ENCODE data around the gene TEX29.

TEX29 gene

DNA sequence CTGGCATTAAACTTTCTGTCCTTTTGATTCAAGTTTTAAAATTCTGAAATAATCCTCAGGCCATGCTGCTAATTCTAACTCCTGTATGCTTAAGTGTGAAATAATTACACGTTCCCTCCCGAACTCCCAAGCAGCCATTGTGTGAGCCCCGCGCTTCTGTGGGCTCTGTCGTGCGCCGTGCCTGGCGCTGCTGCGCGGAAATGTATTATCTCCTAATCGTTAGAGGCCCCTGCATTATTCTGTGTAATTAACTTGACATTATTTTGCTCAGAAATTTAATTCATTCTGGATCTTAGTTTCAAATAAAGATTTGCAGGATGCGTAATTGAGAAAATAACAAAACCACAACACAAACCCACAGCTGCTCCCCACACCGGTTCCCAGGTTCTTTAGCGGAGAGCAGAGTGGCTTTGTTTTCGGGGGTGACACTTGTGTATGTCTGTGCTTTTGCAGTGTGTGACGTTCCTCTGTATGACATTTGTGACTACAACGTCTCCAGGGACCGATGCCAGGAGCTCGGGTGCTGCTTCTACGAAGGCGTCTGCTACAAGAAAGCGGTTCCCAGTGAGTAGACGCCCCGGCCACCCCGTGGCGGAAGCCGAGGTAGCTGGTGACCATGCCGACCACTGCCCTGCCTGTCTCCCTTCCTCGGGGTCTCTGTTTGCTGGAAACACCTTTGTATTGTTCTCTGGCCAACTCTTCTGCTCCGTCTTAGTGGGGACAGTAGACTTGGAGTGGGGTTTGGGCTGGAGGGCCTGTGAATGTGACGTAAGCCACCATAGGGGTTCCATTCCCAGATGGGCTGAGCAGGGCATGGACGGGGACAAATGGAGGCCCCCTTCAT, 7.5 kb downstream of the TEX29 start:
- no peak overlapping the region for H3K27ac ChIP-seq (ENCODE audit: low read length)
- H3K4me3 ChIP-seq (ENCODE audit: low read length in 2 of 2), result no peak overlapping the region
- H3K36me3 ChIP-seq (ENCODE audit: control insufficient read depth in 2 of 2, insufficient read depth in 2 of 2, low read length in 2 of 2), result no peaks in the 10 kb centered on the region

DNA sequence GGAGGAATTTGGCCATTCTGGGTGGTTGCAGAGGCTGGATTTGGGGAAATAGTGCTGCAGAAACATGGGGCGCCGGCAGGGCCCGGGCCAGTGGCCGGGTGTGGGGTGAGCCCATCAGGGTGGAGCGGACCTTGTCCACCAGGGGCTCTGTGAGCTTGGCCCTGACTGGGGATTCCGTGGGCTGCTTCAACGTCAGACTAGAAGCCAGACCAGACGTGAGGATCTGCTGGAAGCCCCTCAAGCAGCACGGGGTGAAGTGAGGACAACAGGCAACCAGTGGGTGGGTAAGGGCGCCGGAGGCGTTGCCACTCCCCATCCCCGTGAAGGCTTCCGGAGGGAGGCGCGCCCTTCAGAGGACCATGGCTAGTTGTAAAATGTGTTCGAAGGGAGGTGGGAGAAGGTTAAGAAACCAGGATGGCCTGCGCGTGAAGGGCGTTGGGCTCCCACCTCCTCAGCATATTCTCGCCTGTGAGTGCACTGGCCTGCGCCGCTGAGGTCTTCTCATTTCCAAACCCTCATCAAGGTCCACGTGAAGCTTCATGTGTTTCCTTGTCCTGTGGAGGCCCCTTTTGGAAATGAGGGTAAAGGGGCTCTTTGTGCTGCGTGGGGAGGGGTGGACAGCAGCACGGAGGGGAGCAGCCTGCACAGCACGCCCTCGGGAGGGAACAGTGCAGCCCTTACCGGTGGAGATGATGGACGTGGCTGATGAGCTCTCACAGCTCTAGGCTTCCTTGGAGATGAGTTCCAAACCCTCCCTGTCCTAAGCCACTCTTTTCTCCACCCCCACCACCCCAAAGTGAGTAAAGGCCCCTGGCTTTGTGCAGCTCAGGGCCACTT, 8.3 kb downstream of the TEX29 start:
- Histone ChIP-seq H3K9me3 (ENCODE audit: control insufficient read depth in 2 of 2, low read length in 2 of 2) (no peaks in the 10 kb centered on the region), H3K4me1 (ENCODE audit: control insufficient read depth, insufficient read depth, low read length) (no peaks in the 10 kb centered on the region), H3K4me3 (ENCODE audit: low read length in 2 of 2) (no peak overlapping the region), H3K27ac (ENCODE audit: low read length) (no peak overlapping the region), H3K9ac (ENCODE audit: low read length in 2 of 2) (no peak overlapping the region), H3K36me3 (ENCODE audit: control insufficient read depth in 2 of 2, insufficient read depth in 2 of 2, low read length in 2 of 2) (no peaks in the 10 kb centered on the region), H3K27me3 (ENCODE audit: control insufficient read depth in 1 of 2, insufficient read depth in 2 of 2, low read length in 2 of 2) (no peaks in the 10 kb centered on the region)

More for the DNA sequence above, 7.5 kb downstream of the TEX29 start:
- no peak overlapping the region for H3K9ac ChIP-seq (ENCODE audit: low read length in 2 of 2)
- H3K4me1 ChIP-seq (ENCODE audit: control insufficient read depth, insufficient read depth, low read length), result no peaks in the 10 kb centered on the region
- no peaks in the 10 kb centered on the region for H3K9me3 ChIP-seq (ENCODE audit: control insufficient read depth in 2 of 2, low read length in 2 of 2)
- H3K27me3 ChIP-seq (ENCODE audit: control insufficient read depth in 1 of 2, insufficient read depth in 2 of 2, low read length in 2 of 2), result no peaks in the 10 kb centered on the region

DNA sequence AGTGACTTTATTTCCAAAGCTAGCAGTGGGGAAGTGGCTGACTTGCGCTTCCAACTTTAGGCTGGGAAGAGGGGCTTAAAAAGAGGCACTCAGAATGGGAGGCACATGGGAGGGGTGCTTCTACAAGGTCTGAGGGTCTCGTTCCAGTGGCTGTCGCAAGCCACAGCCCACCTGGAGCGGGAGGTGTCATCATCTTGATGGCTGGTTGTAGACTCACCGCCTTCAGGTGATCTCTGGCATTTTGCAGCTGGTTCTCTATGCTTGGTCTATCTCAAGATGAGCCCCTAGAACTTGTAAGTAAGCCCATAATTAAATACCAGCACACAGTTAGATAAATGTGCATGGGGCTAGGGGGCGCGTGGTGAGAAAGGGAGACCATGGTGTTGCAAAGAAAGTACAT, 9.2 kb downstream of the TEX29 start:
- no peaks in the 10 kb centered on the region for H3K36me3 ChIP-seq (ENCODE audit: control insufficient read depth in 2 of 2, insufficient read depth in 2 of 2, low read length in 2 of 2)
- H3K4me3 ChIP-seq (ENCODE audit: low read length in 2 of 2), result no peak overlapping the region
- no peak overlapping the region for H3K27ac ChIP-seq (ENCODE audit: low read length)
- H3K4me1 ChIP-seq (ENCODE audit: control insufficient read depth, insufficient read depth, low read length), result no peaks in the 10 kb centered on the region
- H3K27me3 ChIP-seq (ENCODE audit: control insufficient read depth in 1 of 2, insufficient read depth in 2 of 2, low read length in 2 of 2), result no peaks in the 10 kb centered on the region
- H3K9ac ChIP-seq (ENCODE audit: low read length in 2 of 2), result no peak overlapping the region
- H3K9me3 ChIP-seq (ENCODE audit: control insufficient read depth in 2 of 2, low read length in 2 of 2), result no peaks in the 10 kb centered on the region

DNA sequence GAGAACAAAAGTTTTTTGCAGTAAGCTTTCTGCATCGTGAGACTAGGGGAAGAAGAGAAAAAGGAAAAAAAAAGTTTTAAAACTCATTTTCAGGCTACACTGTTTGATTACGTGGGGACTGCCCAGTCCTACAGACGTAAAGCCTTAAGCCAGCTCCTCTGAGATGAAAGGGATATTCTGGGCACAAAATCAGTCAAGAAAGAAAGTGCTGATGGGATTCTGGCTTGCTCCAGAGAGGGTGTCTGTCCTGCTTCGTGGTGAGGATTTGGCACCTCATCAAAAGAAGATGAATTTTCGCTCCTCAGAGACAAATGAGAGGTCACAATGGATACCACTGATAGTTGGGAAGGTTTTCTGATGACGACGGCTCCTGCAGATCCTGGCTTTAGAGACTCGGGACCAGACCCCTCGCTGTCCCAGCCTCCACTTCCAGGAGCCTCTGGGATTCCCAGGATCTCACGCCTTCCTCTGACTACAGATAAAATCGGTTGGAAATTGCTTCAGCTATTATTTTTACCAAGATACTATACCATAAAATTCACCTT, 9.7 kb downstream of the TEX29 start:
- H3K27me3 ChIP-seq (ENCODE audit: control insufficient read depth in 1 of 2, insufficient read depth in 2 of 2, low read length in 2 of 2), result no peaks in the 10 kb centered on the region
- H3K4me1 ChIP-seq (ENCODE audit: control insufficient read depth, insufficient read depth, low read length), result no peaks in the 10 kb centered on the region
- no peak overlapping the region for H3K4me3 ChIP-seq (ENCODE audit: low read length in 2 of 2)
- no peak overlapping the region for H3K9ac ChIP-seq (ENCODE audit: low read length in 2 of 2)
- no peaks in the 10 kb centered on the region for H3K9me3 ChIP-seq (ENCODE audit: control insufficient read depth in 2 of 2, low read length in 2 of 2)
- no peaks in the 10 kb centered on the region for H3K36me3 ChIP-seq (ENCODE audit: control insufficient read depth in 2 of 2, insufficient read depth in 2 of 2, low read length in 2 of 2)
- H3K27ac ChIP-seq (ENCODE audit: low read length), result no peak overlapping the region

DNA sequence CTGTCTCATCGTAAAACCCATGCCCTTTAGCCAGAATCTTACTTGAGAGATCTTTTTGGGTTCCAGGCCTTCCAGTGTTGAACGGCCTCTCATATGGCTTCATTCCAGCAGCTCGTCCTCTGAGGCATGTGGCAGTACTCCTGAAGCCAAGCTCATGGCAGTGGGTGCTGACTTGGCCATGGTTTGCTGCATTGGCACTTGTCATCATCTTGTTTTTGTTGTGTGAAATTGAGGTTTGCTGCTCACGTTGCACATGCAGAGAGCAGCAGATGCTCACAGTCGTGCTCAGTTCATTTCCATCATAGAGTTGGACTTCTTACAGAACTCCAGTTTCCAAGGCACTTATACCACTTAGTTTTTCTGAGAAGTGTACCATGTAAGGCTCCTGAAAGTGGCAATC, 14.9 kb downstream of the TEX29 start:
- no peaks in the 10 kb centered on the region for H3K36me3 ChIP-seq (ENCODE audit: control insufficient read depth in 2 of 2, insufficient read depth in 2 of 2, low read length in 2 of 2)
- no peak overlapping the region for H3K27ac ChIP-seq (ENCODE audit: low read length)
- H3K9ac ChIP-seq (ENCODE audit: low read length in 2 of 2), result no peak overlapping the region
- no peak overlapping the region for H3K4me3 ChIP-seq (ENCODE audit: low read length in 2 of 2)
- no peaks in the 10 kb centered on the region for H3K4me1 ChIP-seq (ENCODE audit: control insufficient read depth, insufficient read depth, low read length)
- H3K9me3 ChIP-seq (ENCODE audit: control insufficient read depth in 2 of 2, low read length in 2 of 2), result no peaks in the 10 kb centered on the region
- H3K27me3 ChIP-seq (ENCODE audit: control insufficient read depth in 1 of 2, insufficient read depth in 2 of 2, low read length in 2 of 2), result no peaks in the 10 kb centered on the region

DNA sequence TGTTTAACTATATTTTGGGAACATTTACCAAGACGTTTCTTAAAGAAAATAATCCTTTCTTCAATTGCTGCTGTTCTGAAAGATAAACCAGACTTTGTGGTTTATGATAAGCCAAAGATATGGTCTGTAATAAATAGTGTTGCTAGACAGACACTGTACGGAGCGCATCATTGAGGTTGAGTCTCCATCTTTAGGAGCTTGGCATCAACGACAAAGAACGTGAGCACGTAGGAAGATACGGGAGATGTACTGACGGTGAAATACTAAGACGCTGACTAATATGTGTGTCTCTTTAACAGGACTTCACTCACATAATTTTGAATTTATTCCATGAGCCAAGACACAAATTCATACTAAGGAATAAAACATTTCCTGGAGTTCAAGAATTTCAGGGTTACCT, 16.2 kb downstream of the TEX29 start:
- H3K4me3 ChIP-seq (ENCODE audit: low read length in 2 of 2), result no peak overlapping the region
- H3K27ac ChIP-seq (ENCODE audit: low read length), result no peak overlapping the region
- no peaks in the 10 kb centered on the region for H3K4me1 ChIP-seq (ENCODE audit: control insufficient read depth, insufficient read depth, low read length)
- H3K36me3 ChIP-seq (ENCODE audit: control insufficient read depth in 2 of 2, insufficient read depth in 2 of 2, low read length in 2 of 2), result no peaks in the 10 kb centered on the region
- no peaks in the 10 kb centered on the region for H3K27me3 ChIP-seq (ENCODE audit: control insufficient read depth in 1 of 2, insufficient read depth in 2 of 2, low read length in 2 of 2)
- H3K9me3 ChIP-seq (ENCODE audit: control insufficient read depth in 2 of 2, low read length in 2 of 2), result no peaks in the 10 kb centered on the region
- no peak overlapping the region for H3K9ac ChIP-seq (ENCODE audit: low read length in 2 of 2)

DNA sequence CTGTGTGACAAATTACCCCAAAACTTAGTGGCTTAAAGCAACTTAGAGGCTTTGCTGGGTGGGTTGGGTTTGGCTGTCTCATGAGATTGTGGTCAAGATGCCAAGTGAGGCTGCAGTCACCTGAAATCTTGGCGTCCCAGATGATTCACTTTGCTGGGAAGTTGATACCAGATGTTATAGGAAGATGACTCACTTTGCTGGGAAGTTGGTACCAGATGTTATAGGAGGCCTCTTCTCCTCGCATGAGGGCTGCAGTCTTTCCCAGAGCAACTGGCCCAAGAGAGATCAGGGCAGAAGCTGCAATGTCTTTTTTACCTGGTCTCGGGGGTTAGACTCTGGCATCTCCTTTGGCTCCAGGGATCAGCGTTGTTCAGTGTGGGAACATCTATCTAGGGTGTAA, 16.8 kb downstream of the TEX29 start:
- no peak overlapping the region for H3K4me3 ChIP-seq (ENCODE audit: low read length in 2 of 2)
- no peaks in the 10 kb centered on the region for H3K36me3 ChIP-seq (ENCODE audit: control insufficient read depth in 2 of 2, insufficient read depth in 2 of 2, low read length in 2 of 2)
- H3K9me3 ChIP-seq (ENCODE audit: control insufficient read depth in 2 of 2, low read length in 2 of 2), result no peaks in the 10 kb centered on the region
- H3K4me1 ChIP-seq (ENCODE audit: control insufficient read depth, insufficient read depth, low read length), result no peaks in the 10 kb centered on the region
- no peaks in the 10 kb centered on the region for H3K27me3 ChIP-seq (ENCODE audit: control insufficient read depth in 1 of 2, insufficient read depth in 2 of 2, low read length in 2 of 2)
- no peak overlapping the region for H3K9ac ChIP-seq (ENCODE audit: low read length in 2 of 2)
- no peak overlapping the region for H3K27ac ChIP-seq (ENCODE audit: low read length)

DNA sequence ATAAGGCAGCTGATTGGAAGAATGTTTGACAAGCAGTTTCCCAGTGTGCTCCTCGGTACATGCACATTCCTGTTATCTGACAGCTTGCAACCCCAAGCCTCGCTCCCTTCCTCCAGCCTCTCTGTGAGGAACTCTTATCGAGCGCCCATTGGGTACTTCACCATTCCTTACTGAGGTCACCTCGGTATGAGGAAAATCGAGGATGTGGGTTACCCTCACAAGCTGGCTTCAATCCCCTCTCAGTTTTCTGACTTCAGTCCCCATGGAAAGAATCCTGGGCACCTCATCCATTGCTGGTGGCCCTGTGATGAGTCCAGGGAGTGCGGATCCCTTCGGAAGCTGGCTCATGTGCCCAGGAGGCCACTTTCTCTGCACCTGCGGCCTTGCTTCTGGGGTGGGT, 17.3 kb downstream of the TEX29 start:
- Histone ChIP-seq H3K4me1 (ENCODE audit: control insufficient read depth, insufficient read depth, low read length) (no peaks in the 10 kb centered on the region), H3K27ac (ENCODE audit: low read length) (no peak overlapping the region), H3K9ac (ENCODE audit: low read length in 2 of 2) (no peak overlapping the region), H3K27me3 (ENCODE audit: control insufficient read depth in 1 of 2, insufficient read depth in 2 of 2, low read length in 2 of 2) (no peaks in the 10 kb centered on the region), H3K36me3 (ENCODE audit: control insufficient read depth in 2 of 2, insufficient read depth in 2 of 2, low read length in 2 of 2) (no peaks in the 10 kb centered on the region), H3K4me3 (ENCODE audit: low read length in 2 of 2) (no peak overlapping the region), H3K9me3 (ENCODE audit: control insufficient read depth in 2 of 2, low read length in 2 of 2) (no peaks in the 10 kb centered on the region)

DNA sequence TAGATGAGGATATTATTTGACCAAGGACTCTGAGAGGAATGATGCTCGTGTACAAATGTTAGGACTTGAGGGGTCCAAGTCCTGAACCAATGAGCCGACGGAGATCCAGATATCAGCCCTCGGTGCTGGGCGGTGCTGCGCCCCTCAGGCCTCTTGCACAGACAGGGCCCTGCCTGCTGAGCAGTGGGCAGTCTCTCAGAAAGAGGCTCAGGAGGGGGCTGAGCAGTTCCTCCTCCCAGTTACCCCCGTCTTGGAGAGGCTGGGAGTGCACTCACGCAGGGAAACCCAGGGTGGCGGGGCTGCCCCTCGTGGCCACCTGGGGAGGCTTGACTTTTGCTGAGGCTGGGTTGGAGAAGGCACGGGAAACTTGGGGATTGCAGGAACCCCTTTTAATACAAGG, 18.4 kb downstream of the TEX29 start:
- Histone ChIP-seq H3K36me3 (ENCODE audit: control insufficient read depth in 2 of 2, insufficient read depth in 2 of 2, low read length in 2 of 2) (no peaks in the 10 kb centered on the region), H3K27ac (ENCODE audit: low read length) (no peak overlapping the region), H3K4me3 (ENCODE audit: low read length in 2 of 2) (no peak overlapping the region), H3K9me3 (ENCODE audit: control insufficient read depth in 2 of 2, low read length in 2 of 2) (no peaks in the 10 kb centered on the region), H3K27me3 (ENCODE audit: control insufficient read depth in 1 of 2, insufficient read depth in 2 of 2, low read length in 2 of 2) (no peaks in the 10 kb centered on the region), H3K4me1 (ENCODE audit: control insufficient read depth, insufficient read depth, low read length) (no peaks in the 10 kb centered on the region), H3K9ac (ENCODE audit: low read length in 2 of 2) (no peak overlapping the region)

DNA sequence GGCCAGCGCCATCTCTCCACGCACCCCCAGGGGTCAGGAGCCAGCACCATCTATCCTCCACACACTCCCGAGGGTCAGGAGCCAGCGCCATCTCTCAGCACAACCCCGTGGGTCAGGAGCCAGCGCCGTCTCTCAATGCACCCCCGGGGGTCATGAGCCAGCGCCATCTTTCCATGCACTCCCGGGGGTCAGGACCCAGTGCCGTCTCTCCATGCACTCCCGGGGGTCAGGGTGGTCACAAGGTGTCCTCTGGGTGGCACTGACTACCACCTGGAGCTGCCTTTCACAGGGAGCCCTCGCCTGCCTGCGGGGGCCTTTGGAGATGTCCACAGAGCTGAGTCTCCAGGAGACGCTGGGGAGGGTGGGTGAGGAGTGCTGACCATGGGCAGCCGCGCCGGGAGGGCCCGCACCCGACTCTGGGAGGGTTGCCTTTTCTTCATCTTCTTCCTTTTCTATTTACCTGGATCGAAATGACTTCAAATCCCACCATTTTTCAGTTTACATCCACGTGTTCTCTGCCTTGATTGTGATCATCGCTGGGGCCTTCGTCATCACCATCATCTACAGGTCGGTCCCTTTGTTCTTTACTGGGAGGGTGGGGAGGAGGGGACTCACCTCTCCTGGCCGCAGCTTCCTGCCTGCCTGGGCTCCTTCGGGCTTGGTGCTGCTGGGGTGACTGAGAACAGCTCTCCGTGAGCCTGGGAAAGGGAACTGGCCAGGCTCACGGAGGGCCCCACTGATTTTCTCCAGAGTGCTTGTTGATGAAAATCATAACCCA, 19.1 kb downstream of the TEX29 start:
- Histone ChIP-seq H3K27me3 (ENCODE audit: control insufficient read depth in 1 of 2, insufficient read depth in 2 of 2, low read length in 2 of 2) (no peaks in the 10 kb centered on the region), H3K4me3 (ENCODE audit: low read length in 2 of 2) (no peak overlapping the region), H3K27ac (ENCODE audit: low read length) (no peak overlapping the region), H3K9me3 (ENCODE audit: control insufficient read depth in 2 of 2, low read length in 2 of 2) (no peaks in the 10 kb centered on the region), H3K9ac (ENCODE audit: low read length in 2 of 2) (no peak overlapping the region), H3K36me3 (ENCODE audit: control insufficient read depth in 2 of 2, insufficient read depth in 2 of 2, low read length in 2 of 2) (no peaks in the 10 kb centered on the region), H3K4me1 (ENCODE audit: control insufficient read depth, insufficient read depth, low read length) (no peaks in the 10 kb centered on the region)
